Activated CD8-positive, alpha-beta memory T cell treated with anti-CD3 and anti-CD28 coated beads, Interleukin-2, amount 50 U/mL, for 4 hours (primary cell): ENCODE measurements around the gene C12orf76.
"Not testable (repeated sequence)": the region's sequence is repeated elsewhere in the genome, so short reads cannot be mapped to it uniquely, and the experiment has no call there.

Experiments used
- DNase-seq: peaks from one replicate; pipeline ENCODE4 v3.0.0-alpha.2; 2020

C12orf76 gene

GRCh38 chr12:110048242-110049027 lies at the start of gene C12orf76:
TSS of gene C12orf76 (minus strand) at chr12:110048522. CDS start at chr12:110048495, 27 bp downstream.
- peak; percentile 90 for DNase-seq

GRCh38 chr12:110093631-110094311 lies 45.4 kb upstream of the C12orf76 start:
- DNase-seq, result no peak

- DNase-seq, result no peak
These were observed 42.9 kb upstream of the C12orf76 start for GRCh38 chr12:110091136-110091711.

- DNase-seq, result no peak
These were observed 42.2 kb upstream of the C12orf76 start for GRCh38 chr12:110090266-110091135.

GRCh38 chr12:110088936-110089335 lies 40.6 kb upstream of the C12orf76 start:
- no peak for DNase-seq

- DNase-seq, result not testable (repeated sequence)
These were observed 39.9 kb upstream of the C12orf76 start for GRCh38 chr12:110088216-110088615.

- DNase-seq, result no peak
These were observed 36.1 kb upstream of the C12orf76 start for GRCh38 chr12:110084314-110085015.

GRCh38 chr12:110080410-110080809 lies 32.1 kb upstream of the C12orf76 start:
- no peak for DNase-seq

- peak; percentile 67 for DNase-seq
These were observed 31.4 kb upstream of the C12orf76 start for GRCh38 chr12:110079477-110080400.

- no peak for DNase-seq
These were observed 29.5 kb upstream of the C12orf76 start for GRCh38 chr12:110077800-110078199.

- DNase-seq, result no peak
These were observed 27.6 kb upstream of the C12orf76 start for GRCh38 chr12:110075880-110076279.

- no peak for DNase-seq
These were observed 25.8 kb upstream of the C12orf76 start for GRCh38 chr12:110074089-110074488.

- no peak for DNase-seq
These were observed 24.9 kb upstream of the C12orf76 start for GRCh38 chr12:110073049-110073831.

- not testable (repeated sequence) for DNase-seq
These were observed 24.3 kb upstream of the C12orf76 start for GRCh38 chr12:110072636-110073035.

GRCh38 chr12:110071967-110072366 lies 23.6 kb upstream of the C12orf76 start:
- no peak for DNase-seq

- no peak for DNase-seq
These were observed 23.2 kb upstream of the C12orf76 start for GRCh38 chr12:110071504-110071903.

GRCh38 chr12:110068654-110069053 lies 20.3 kb upstream of the C12orf76 start:
- no peak for DNase-seq

- not testable (repeated sequence) for DNase-seq
These were observed 19.8 kb upstream of the C12orf76 start for GRCh38 chr12:110068115-110068514.

GRCh38 chr12:110067531-110067930 lies 19.2 kb upstream of the C12orf76 start:
- no peak for DNase-seq

GRCh38 chr12:110065540-110065939 lies 17.2 kb upstream of the C12orf76 start:
- no peak for DNase-seq
